Measurements from ENCODE around the gene RFX3.

RFX3 gene

GRCh38 chr9:3359048-3359692, 166.6 kb downstream of the RFX3 start:
- no peak overlapping the region for H3K4me3 ChIP-seq (ENCODE audit: low read length in 2 of 2)
- no peak overlapping the region for H3K9ac ChIP-seq (ENCODE audit: low read depth, low read length, poor library complexity)
- H3K4me1 ChIP-seq (ENCODE audit: control insufficient read depth in 2 of 2, insufficient read depth in 1 of 2, low read depth in 1 of 2, low read length in 2 of 2) = no peaks in the 10 kb centered on the region
- H3K4ac ChIP-seq (ENCODE audit: low read length) = no peak overlapping the region
- H4K8ac ChIP-seq (ENCODE audit: low read depth, low read length) = no peak overlapping the region
- no peak overlapping the region for H3K27ac ChIP-seq (replicated peaks; ENCODE audit: low read length)
- no peak overlapping the region for H3K14ac ChIP-seq (ENCODE audit: low read length)
- no peak for DNase-seq (ENCODE audit: low spot score)
- no peak overlapping the region for H2AK5ac ChIP-seq (ENCODE audit: low read depth, low read length)
- no peak overlapping the region for H3K23ac ChIP-seq (ENCODE audit: low read depth, low read length, poor library complexity)
- no peak overlapping the region for H2BK5ac ChIP-seq (ENCODE audit: low read length)
- no peak overlapping the region for H2BK15ac ChIP-seq (ENCODE audit: low read length)
- peaks cover 0 to 10% of the 10 kb centered on the region in 2 donors for H3K9me3 ChIP-seq (replicated peaks in 1 of 2; ENCODE audit: control insufficient read depth in 2 of 2, insufficient read depth in 1 of 2, low read depth in 1 of 2, low read length in 2 of 2)
- H2BK120ac ChIP-seq (ENCODE audit: low read depth, low read length) = no peak overlapping the region
- no peak overlapping the region for H2BK12ac ChIP-seq (ENCODE audit: low read length)
- no peak overlapping the region for H3K4me2 ChIP-seq (ENCODE audit: insufficient read depth, low read length, poor library complexity, severe bottlenecking)
- H3K27me3 ChIP-seq (ENCODE audit: control insufficient read depth in 3 of 3, insufficient read depth in 3 of 3, low read depth in 1 of 3, low read length in 3 of 3) = no peaks in the 10 kb centered on the region
- WGBS, 2 donors (ENCODE audit: extremely low coverage in 2 of 2, insufficient read length in 2 of 2, insufficient replicate concordance in 1 of 2) = no CpG with 5 or more reads among the region's 5 CpGs
- H3K79me1 ChIP-seq (ENCODE audit: low read depth, low read length) = no peaks in the 10 kb centered on the region
- no peak overlapping the region for H2AFZ ChIP-seq (ENCODE audit: low read length)
- H4K91ac ChIP-seq (ENCODE audit: low read depth, low read length, poor library complexity) = no peak overlapping the region
- H3K18ac ChIP-seq (ENCODE audit: low read length) = no peak overlapping the region
- H3K36me3 ChIP-seq (replicated peaks in 1 of 2; ENCODE audit: control insufficient read depth in 2 of 2, insufficient read depth in 2 of 2, low read length in 2 of 2) = peaks cover 0 to 10% of the 10 kb centered on the region in 2 donors

- H2AK5ac ChIP-seq (ENCODE audit: low read depth, low read length) = no peak overlapping the region
- no peak overlapping the region for H3K27ac ChIP-seq (replicated peaks; ENCODE audit: low read length)
- no peak overlapping the region for H3K18ac ChIP-seq (ENCODE audit: low read length)
- peaks cover 5 to 7% of the 10 kb centered on the region in 2 donors for H3K4me1 ChIP-seq (ENCODE audit: control insufficient read depth in 2 of 2, insufficient read depth in 1 of 2, low read depth in 1 of 2, low read length in 2 of 2)
- H2BK120ac ChIP-seq (ENCODE audit: low read depth, low read length) = no peak overlapping the region
- H3K36me3 ChIP-seq (replicated peaks in 1 of 2; ENCODE audit: control insufficient read depth in 2 of 2, insufficient read depth in 2 of 2, low read length in 2 of 2) = peaks cover 0 to 8% of the 10 kb centered on the region in 2 donors
- H3K4ac ChIP-seq (ENCODE audit: low read length) = no peak overlapping the region
- H3K9me3 ChIP-seq (replicated peaks in 1 of 2; ENCODE audit: control insufficient read depth in 2 of 2, insufficient read depth in 1 of 2, low read depth in 1 of 2, low read length in 2 of 2) = peaks cover 0 to 12% of the 10 kb centered on the region in 2 donors
- H3K79me1 ChIP-seq (ENCODE audit: low read depth, low read length) = no peaks in the 10 kb centered on the region
- no peaks in the 10 kb centered on the region for H3K27me3 ChIP-seq (ENCODE audit: control insufficient read depth in 3 of 3, insufficient read depth in 3 of 3, low read depth in 1 of 3, low read length in 3 of 3)
- no peak overlapping the region for H3K14ac ChIP-seq (ENCODE audit: low read length)
- H3K9ac ChIP-seq (ENCODE audit: low read depth, low read length, poor library complexity) = no peak overlapping the region
- no CpG with 5 or more reads among the region's 3 CpGs for WGBS, 2 donors (ENCODE audit: extremely low coverage in 2 of 2, insufficient read length in 2 of 2, insufficient replicate concordance in 1 of 2)
- H3K23ac ChIP-seq (ENCODE audit: low read depth, low read length, poor library complexity) = no peak overlapping the region
- no peak overlapping the region for H4K8ac ChIP-seq (ENCODE audit: low read depth, low read length)
- DNase-seq (ENCODE audit: low spot score) = no peak
- H2AFZ ChIP-seq (ENCODE audit: low read length) = no peak overlapping the region
- no peak overlapping the region for H2BK12ac ChIP-seq (ENCODE audit: low read length)
- H2BK15ac ChIP-seq (ENCODE audit: low read length) = no peak overlapping the region
- H4K91ac ChIP-seq (ENCODE audit: low read depth, low read length, poor library complexity) = no peak overlapping the region
- H2BK5ac ChIP-seq (ENCODE audit: low read length) = no peak overlapping the region
- H3K4me2 ChIP-seq (ENCODE audit: insufficient read depth, low read length, poor library complexity, severe bottlenecking) = no peak overlapping the region
- H3K4me3 ChIP-seq (ENCODE audit: low read length in 2 of 2) = no peak overlapping the region
These were observed 177.6 kb downstream of the RFX3 start for GRCh38 chr9:3348169-3348568.

- no peaks in the 10 kb centered on the region for H3K27me3 ChIP-seq (ENCODE audit: control insufficient read depth in 3 of 3, insufficient read depth in 3 of 3, low read depth in 1 of 3, low read length in 3 of 3)
- no peak overlapping the region for H3K4me3 ChIP-seq (ENCODE audit: low read length in 2 of 2)
- H2AFZ ChIP-seq (ENCODE audit: low read length) = no peak overlapping the region
- no peak overlapping the region for H3K4ac ChIP-seq (ENCODE audit: low read length)
- no peak for DNase-seq (ENCODE audit: low spot score)
- no peak overlapping the region for H3K14ac ChIP-seq (ENCODE audit: low read length)
- H2BK5ac ChIP-seq (ENCODE audit: low read length) = no peak overlapping the region
- peaks cover 5 to 7% of the 10 kb centered on the region in 2 donors for H3K4me1 ChIP-seq (ENCODE audit: control insufficient read depth in 2 of 2, insufficient read depth in 1 of 2, low read depth in 1 of 2, low read length in 2 of 2)
- no peak overlapping the region for H3K23ac ChIP-seq (ENCODE audit: low read depth, low read length, poor library complexity)
- no peak overlapping the region for H2BK12ac ChIP-seq (ENCODE audit: low read length)
- WGBS, 2 donors (ENCODE audit: extremely low coverage in 2 of 2, insufficient read length in 2 of 2, insufficient replicate concordance in 1 of 2) = no CpG with 5 or more reads among the region's 3 CpGs
- no peak overlapping the region for H2AK5ac ChIP-seq (ENCODE audit: low read depth, low read length)
- H4K8ac ChIP-seq (ENCODE audit: low read depth, low read length) = no peak overlapping the region
- H2BK15ac ChIP-seq (ENCODE audit: low read length) = no peak overlapping the region
- peaks cover 0 to 6% of the 10 kb centered on the region in 2 donors for H3K9me3 ChIP-seq (replicated peaks in 1 of 2; ENCODE audit: control insufficient read depth in 2 of 2, insufficient read depth in 1 of 2, low read depth in 1 of 2, low read length in 2 of 2)
- no peak overlapping the region for H3K9ac ChIP-seq (ENCODE audit: low read depth, low read length, poor library complexity)
- H3K36me3 ChIP-seq (replicated peaks in 1 of 2; ENCODE audit: control insufficient read depth in 2 of 2, insufficient read depth in 2 of 2, low read length in 2 of 2) = peaks cover 0 to 10% of the 10 kb centered on the region in 2 donors
- H2BK120ac ChIP-seq (ENCODE audit: low read depth, low read length) = no peak overlapping the region
- no peaks in the 10 kb centered on the region for H3K79me1 ChIP-seq (ENCODE audit: low read depth, low read length)
- H3K18ac ChIP-seq (ENCODE audit: low read length) = no peak overlapping the region
- H3K4me2 ChIP-seq (ENCODE audit: insufficient read depth, low read length, poor library complexity, severe bottlenecking) = no peak overlapping the region
- no peak overlapping the region for H3K27ac ChIP-seq (replicated peaks; ENCODE audit: low read length)
- no peak overlapping the region for H4K91ac ChIP-seq (ENCODE audit: low read depth, low read length, poor library complexity)
These were observed 179.3 kb downstream of the RFX3 start for GRCh38 chr9:3346549-3346948.

- Histone ChIP-seq H3K23ac (ENCODE audit: low read depth, low read length, poor library complexity) (no peak overlapping the region), H3K4ac (ENCODE audit: low read length) (no peak overlapping the region), H2BK12ac (ENCODE audit: low read length) (no peak overlapping the region), H3K9ac (ENCODE audit: low read depth, low read length, poor library complexity) (no peak overlapping the region), H3K36me3 (replicated peaks in 1 of 2; ENCODE audit: control insufficient read depth in 2 of 2, insufficient read depth in 2 of 2, low read length in 2 of 2) (peaks cover 0 to 11% of the 10 kb centered on the region in 2 donors), H2AFZ (ENCODE audit: low read length) (no peak overlapping the region), H3K9me3 (replicated peaks in 1 of 2; ENCODE audit: control insufficient read depth in 2 of 2, insufficient read depth in 1 of 2, low read depth in 1 of 2, low read length in 2 of 2) (peaks cover 0 to 3% of the 10 kb centered on the region in 2 donors), H3K27me3 (ENCODE audit: control insufficient read depth in 3 of 3, insufficient read depth in 3 of 3, low read depth in 1 of 3, low read length in 3 of 3) (no peaks in the 10 kb centered on the region), H3K18ac (ENCODE audit: low read length) (no peak overlapping the region), H3K27ac (replicated peaks; ENCODE audit: low read length) (no peak overlapping the region), H3K4me2 (ENCODE audit: insufficient read depth, low read length, poor library complexity, severe bottlenecking) (no peak overlapping the region), H4K8ac (ENCODE audit: low read depth, low read length) (no peak overlapping the region), H3K4me3 (ENCODE audit: low read length in 2 of 2) (no peak overlapping the region), H2BK120ac (ENCODE audit: low read depth, low read length) (no peak overlapping the region), H3K4me1 (ENCODE audit: control insufficient read depth in 2 of 2, insufficient read depth in 1 of 2, low read depth in 1 of 2, low read length in 2 of 2) (peaks cover 5 to 7% of the 10 kb centered on the region in 2 donors), H3K14ac (ENCODE audit: low read length) (no peak overlapping the region), H2BK15ac (ENCODE audit: low read length) (no peak overlapping the region), H3K79me1 (ENCODE audit: low read depth, low read length) (no peaks in the 10 kb centered on the region), H2BK5ac (ENCODE audit: low read length) (no peak overlapping the region), H2AK5ac (ENCODE audit: low read depth, low read length) (no peak overlapping the region), H4K91ac (ENCODE audit: low read depth, low read length, poor library complexity) (no peak overlapping the region)
- DNase-seq (ENCODE audit: low spot score) = no peak
These were observed 182.1 kb downstream of the RFX3 start for GRCh38 chr9:3343671-3344070.
